ENCODE measurements around the gene TNS2. TPM values are rescaled to one million over a fixed set of nuclear protein-coding genes. Genes with fewer than 3 reads are reported as not detected.
A peak's percentile ranks its signal among the peaks of the same experiment; 100 is the strongest.

The TNS2 gene
- total and polyA plus RNA-seq, 2 of the 13 experiments (the other 11 are each of a cell fraction or from before 2014, with no cell fraction given) = 8.9 to 20.4 TPM

- TF ChIP-seq HINFP (CRISPR knock-in tag; IDR thresholded peaks at IDR 0.05; ENCODE audit: low read depth) (no peak; the same call in 1 of the 2 replicates), ZBTB10 (CRISPR knock-in tag; IDR thresholded peaks at IDR 0.05; ENCODE audit: borderline replicate concordance) (peak; percentile 35; the same call in 1 of the 2 replicates), GATAD1 (CRISPR knock-in tag; IDR thresholded peaks at IDR 0.05) (no peak), TP53 (CRISPR knock-in tag; conservative IDR thresholded peaks at IDR 0.05) (no peak), ZNF574 (CRISPR knock-in tag; IDR thresholded peaks at IDR 0.05) (0 out of 2 replicates have a peak, but pooled peaks have one; percentile 13), ZNF20 (CRISPR knock-in tag; IDR thresholded peaks at IDR 0.05) (no peak), ZNF17 (CRISPR knock-in tag; IDR thresholded peaks at IDR 0.05) (no peak), ZNF263 (CRISPR knock-in tag; IDR thresholded peaks at IDR 0.05) (no peak; the same call in 1 of the 2 replicates), ZNF251 (CRISPR knock-in tag; IDR thresholded peaks at IDR 0.05) (no peak), BCLAF1 (IDR thresholded peaks at IDR 0.05) (no peak), EP300 (IDR thresholded peaks at IDR 0.05; ENCODE audit: low read depth in 2 of 2, low read length in 2 of 2) (no peak), EP300 (CRISPR knock-in tag; IDR thresholded peaks at IDR 0.05; ENCODE audit: borderline replicate concordance) (0 out of 2 replicates have a peak, but pooled peaks have one; percentile 20), SIN3A (IDR thresholded peaks at IDR 0.05; ENCODE audit: borderline replicate concordance, low read depth, low read length) (no peak; the same call in 1 of the 2 replicates), KLF15 (CRISPR knock-in tag; IDR thresholded peaks at IDR 0.05; ENCODE audit: borderline replicate concordance) (no peak), SIX1 (CRISPR knock-in tag; IDR thresholded peaks at IDR 0.05; ENCODE audit: borderline replicate concordance) (no peak), ZNF839 (CRISPR knock-in tag; IDR thresholded peaks at IDR 0.05; ENCODE audit: borderline replicate concordance) (0 out of 2 replicates have a peak, but pooled peaks have one; percentile 55), SRF (IDR thresholded peaks at IDR 0.05; ENCODE audit: low read depth, low read length) (no peak), EHMT2 (IDR thresholded peaks at IDR 0.05; ENCODE audit: borderline replicate concordance, low read depth, low read length) (no peak), SRY (CRISPR knock-in tag; IDR thresholded peaks at IDR 0.05) (no peak)
Measured at GRCh38 chr12:53097564-53098353, 47.9 kb downstream of the TNS2 start, which contains the start of gene IGFBP6 (continued).

Measured in HepG2 (cell line).